Rectal smooth muscle tissue (tissue), 1 donor: ENCODE results near the gene CFAP20DC.
"Not testable (repeated sequence)": the region's sequence is repeated elsewhere in the genome, so short reads cannot be mapped to it uniquely, and the experiment has no call there.

Experiments used
- H3K27ac ChIP-seq: one replicate; pipeline ENCODE4 v1.7.0; 2013; ENCODE audit warnings: low read depth, low read length, inconsistent platforms
- H3K27me3 ChIP-seq: one replicate; pipeline ENCODE4 v1.7.0; 2013; ENCODE audit warnings: low read length; ENCODE audit not compliant: control insufficient read depth, insufficient read depth
- H3K36me3 ChIP-seq: one replicate; pipeline ENCODE4 v1.7.0; 2013; ENCODE audit warnings: low read length; ENCODE audit not compliant: control insufficient read depth, insufficient read depth
- H3K4me1 ChIP-seq: one replicate; pipeline ENCODE4 v1.7.0; 2013; ENCODE audit warnings: low read length; ENCODE audit not compliant: control insufficient read depth, insufficient read depth
- H3K4me3 ChIP-seq: one replicate; pipeline ENCODE4 v1.7.0; 2013; ENCODE audit warnings: low read length
- H3K9ac ChIP-seq: one replicate; pipeline ENCODE4 v1.7.0; 2013; ENCODE audit warnings: low read length

Gene CFAP20DC

DNA sequence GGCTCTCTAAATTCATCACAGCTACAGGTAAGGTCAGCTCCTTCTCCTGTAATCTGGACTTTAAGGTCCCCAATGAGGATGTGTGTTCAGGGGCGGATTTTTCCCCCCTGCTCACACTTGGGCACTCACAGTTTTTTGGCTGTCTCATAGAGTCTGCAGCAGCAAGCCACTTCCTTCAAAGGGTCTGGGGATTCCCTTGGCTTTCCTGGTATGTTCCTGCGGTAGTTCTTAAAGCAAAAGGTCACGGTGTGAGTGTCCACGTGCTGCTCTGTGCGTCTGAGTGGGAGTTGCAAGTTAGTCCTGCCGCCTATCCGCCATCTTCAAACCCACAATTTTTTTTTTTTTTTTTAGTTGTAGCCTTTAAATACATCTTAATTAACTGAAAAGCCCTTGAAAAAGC lies 15.4 kb upstream of the CFAP20DC start:
- Histone ChIP-seq H3K9ac (no peak overlapping the region), H3K27ac (no peak overlapping the region), H3K4me1 (no peaks in the 10 kb centered on the region), H3K27me3 (no peaks in the 10 kb centered on the region), H3K36me3 (no peaks in the 10 kb centered on the region), H3K4me3 (no peak overlapping the region)

GRCh38 chr3:59064728-59065127 lies 14.9 kb upstream of the CFAP20DC start:
- Histone ChIP-seq H3K9ac (no peak overlapping the region), H3K4me1 (no peaks in the 10 kb centered on the region), H3K27me3 (no peaks in the 10 kb centered on the region), H3K4me3 (no peak overlapping the region), H3K36me3 (no peaks in the 10 kb centered on the region), H3K27ac (no peak overlapping the region)

DNA sequence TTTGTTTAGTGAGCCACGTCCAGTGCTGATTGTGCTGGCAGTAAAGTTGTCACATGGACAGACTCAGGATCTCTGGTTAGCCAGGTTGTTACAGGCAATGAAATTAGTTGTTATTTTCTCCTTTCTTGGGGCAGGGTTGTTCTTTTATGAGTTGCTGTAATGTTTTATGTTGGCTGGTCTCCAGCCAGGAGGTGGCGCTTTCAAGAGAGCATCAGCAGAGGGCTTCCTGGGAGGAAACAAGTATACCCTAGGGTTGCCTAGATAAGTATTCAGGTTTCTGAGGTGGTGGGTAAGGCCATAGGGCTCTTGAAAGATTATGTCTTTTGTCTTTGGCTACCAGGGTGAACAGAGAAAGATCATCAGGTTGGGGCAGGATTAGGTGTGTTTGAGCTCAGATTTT lies 14.5 kb upstream of the CFAP20DC start:
- Histone ChIP-seq H3K4me1 (no peaks in the 10 kb centered on the region), H3K36me3 (no peaks in the 10 kb centered on the region), H3K4me3 (no peak overlapping the region), H3K27ac (no peak overlapping the region), H3K27me3 (no peaks in the 10 kb centered on the region), H3K9ac (no peak overlapping the region)

DNA sequence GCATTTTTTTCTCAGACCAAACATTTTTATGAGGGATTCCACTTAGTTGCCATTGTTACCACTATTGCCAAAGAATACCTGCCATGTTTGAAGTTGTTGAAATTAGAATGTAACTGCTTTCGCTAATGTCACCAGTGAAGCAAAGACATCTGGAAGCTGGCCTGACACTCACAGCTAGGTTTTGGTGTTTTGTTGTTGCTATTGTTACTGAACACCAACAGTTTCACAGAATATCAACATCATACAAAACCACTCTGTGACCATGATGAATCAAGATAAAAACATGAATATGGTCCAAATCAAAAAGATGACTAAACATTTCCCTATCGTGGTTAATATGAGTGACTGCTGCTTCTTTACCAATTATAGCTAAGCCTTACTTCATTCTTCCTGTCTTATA lies 6.9 kb upstream of the CFAP20DC start:
- H3K27me3 ChIP-seq, result no peaks in the 10 kb centered on the region
- H3K4me3 ChIP-seq, result no peak overlapping the region
- H3K36me3 ChIP-seq, result no peaks in the 10 kb centered on the region
- H3K4me1 ChIP-seq, result no peaks in the 10 kb centered on the region
- no peak overlapping the region for H3K27ac ChIP-seq
- no peak overlapping the region for H3K9ac ChIP-seq

- no peak overlapping the region for H3K9ac ChIP-seq
- H3K27ac ChIP-seq, result no peak overlapping the region
- no peaks in the 10 kb centered on the region for H3K36me3 ChIP-seq
- H3K27me3 ChIP-seq, result no peaks in the 10 kb centered on the region
- no peak overlapping the region for H3K4me3 ChIP-seq
- no peaks in the 10 kb centered on the region for H3K4me1 ChIP-seq
Observed at GRCh38 chr3:59052803-59053411, 3.1 kb upstream of the CFAP20DC start.

- H3K27me3 ChIP-seq, H3K27ac ChIP-seq, H3K9ac ChIP-seq, H3K4me1 ChIP-seq, H3K4me3 ChIP-seq, H3K36me3 ChIP-seq: not testable (repeated sequence)
Observed at GRCh38 chr3:59050811-59051414, 1.1 kb upstream of the CFAP20DC start.

DNA sequence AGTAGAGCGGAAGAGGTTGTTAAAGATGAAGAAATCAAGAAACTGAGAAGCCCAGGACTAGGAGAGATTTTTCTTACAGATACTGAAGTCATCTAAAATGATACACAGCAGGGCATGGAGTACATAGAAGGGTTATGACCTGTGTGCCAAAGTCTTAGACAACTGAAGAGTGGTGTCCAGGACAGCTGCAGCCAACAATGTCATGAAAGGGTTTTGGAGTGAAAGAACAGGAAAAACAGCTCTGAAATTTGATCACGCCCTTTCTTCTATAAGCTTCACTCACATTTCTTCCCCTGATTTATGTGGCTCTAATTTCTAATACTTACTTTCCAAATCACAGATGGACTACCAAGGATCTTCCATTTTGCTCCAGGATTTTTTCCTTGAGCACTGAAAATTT lies 3.0 kb downstream of the CFAP20DC start:
- Histone ChIP-seq H3K36me3 (no peaks in the 10 kb centered on the region), H3K27me3 (no peaks in the 10 kb centered on the region), H3K4me1 (no peaks in the 10 kb centered on the region), H3K4me3 (no peak overlapping the region), H3K27ac (no peak overlapping the region), H3K9ac (no peak overlapping the region)

DNA sequence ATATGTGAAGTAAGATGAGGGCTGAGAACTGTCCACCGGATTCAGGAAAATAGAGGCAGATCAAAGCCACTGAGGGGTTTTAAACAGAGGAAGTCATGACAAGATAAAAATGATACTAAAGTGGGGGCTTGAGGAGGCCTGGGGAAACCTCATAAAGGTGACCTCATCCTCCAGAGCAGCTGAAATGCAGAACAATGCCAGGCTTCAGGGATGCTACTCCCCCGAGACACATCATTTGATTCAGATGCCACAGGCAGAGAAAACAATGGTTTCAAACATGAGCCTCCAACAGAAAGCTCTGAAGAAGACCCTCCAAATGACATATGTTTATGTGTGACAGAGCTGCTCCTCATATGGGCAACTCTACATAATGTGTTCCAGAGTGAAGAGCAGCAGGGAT lies 6.4 kb downstream of the CFAP20DC start:
- no peak overlapping the region for H3K9ac ChIP-seq
- H3K27ac ChIP-seq, result no peak overlapping the region
- H3K4me3 ChIP-seq, result no peak overlapping the region
- H3K4me1 ChIP-seq, result no peaks in the 10 kb centered on the region
- no peaks in the 10 kb centered on the region for H3K36me3 ChIP-seq
- no peaks in the 10 kb centered on the region for H3K27me3 ChIP-seq

- H3K4me1 ChIP-seq, result no peaks in the 10 kb centered on the region
- H3K9ac ChIP-seq, result no peak overlapping the region
- no peak overlapping the region for H3K27ac ChIP-seq
- no peaks in the 10 kb centered on the region for H3K27me3 ChIP-seq
- H3K36me3 ChIP-seq, result no peaks in the 10 kb centered on the region
- H3K4me3 ChIP-seq, result no peak overlapping the region
Observed at GRCh38 chr3:59040902-59041301, 8.9 kb downstream of the CFAP20DC start.

DNA sequence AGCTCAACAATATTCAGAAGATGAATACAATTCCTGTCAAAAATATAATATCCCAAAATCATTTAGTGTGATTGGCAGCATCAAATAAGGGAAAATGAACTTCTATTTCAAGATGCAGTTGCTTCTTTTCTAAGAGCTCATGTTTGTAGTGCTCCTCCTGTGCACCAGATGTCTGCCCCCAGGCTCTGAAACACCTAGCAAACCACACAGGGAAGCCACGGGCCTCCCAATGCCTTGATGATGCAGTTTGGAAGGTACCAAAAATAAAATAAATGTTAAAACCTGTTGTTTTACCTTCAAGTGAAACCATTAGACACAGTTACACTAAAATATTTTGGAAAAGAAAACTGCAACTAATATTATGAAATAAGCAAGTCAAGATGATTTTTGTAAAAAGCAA lies 22.2 kb downstream of the CFAP20DC start:
- H3K4me3 ChIP-seq, result no peak overlapping the region
- no peak overlapping the region for H3K9ac ChIP-seq
- H3K4me1 ChIP-seq, result no peaks in the 10 kb centered on the region
- no peaks in the 10 kb centered on the region for H3K36me3 ChIP-seq
- no peaks in the 10 kb centered on the region for H3K27me3 ChIP-seq
- H3K27ac ChIP-seq, result no peak overlapping the region

GRCh38 chr3:59023612-59024011 lies 26.2 kb downstream of the CFAP20DC start:
- no peak overlapping the region for H3K4me3 ChIP-seq
- no peaks in the 10 kb centered on the region for H3K36me3 ChIP-seq
- H3K27ac ChIP-seq, result no peak overlapping the region

DNA sequence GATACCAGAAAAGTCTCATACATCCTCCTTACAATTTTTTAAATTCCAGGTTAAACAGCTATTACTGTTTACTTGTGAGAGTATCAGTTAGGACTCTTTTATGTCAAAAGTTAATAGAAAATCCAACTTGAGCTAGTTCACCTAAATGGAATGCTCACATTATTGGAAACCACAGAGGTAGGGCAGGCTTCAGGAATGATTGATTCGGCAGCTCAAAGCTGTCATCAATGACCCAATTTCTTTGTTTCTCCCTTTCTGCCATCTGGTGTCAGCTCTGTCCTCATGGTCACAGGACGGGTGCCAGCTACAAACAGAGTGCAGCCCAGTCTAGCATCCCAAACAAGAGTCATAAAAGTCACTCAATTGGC lies 32.2 kb downstream of the CFAP20DC start:
- H3K4me3 ChIP-seq, result no peak overlapping the region
- no peak overlapping the region for H3K27ac ChIP-seq
- H3K36me3 ChIP-seq, result no peaks in the 10 kb centered on the region
- no peaks in the 10 kb centered on the region for H3K27me3 ChIP-seq
- no peak overlapping the region for H3K9ac ChIP-seq
- no peaks in the 10 kb centered on the region for H3K4me1 ChIP-seq

More at GRCh38 chr3:59023612-59024011, 26.2 kb downstream of the CFAP20DC start:
- H3K9ac ChIP-seq, result no peak overlapping the region
- no peaks in the 10 kb centered on the region for H3K27me3 ChIP-seq
- no peaks in the 10 kb centered on the region for H3K4me1 ChIP-seq

- Histone ChIP-seq H3K4me3 (no peak overlapping the region), H3K4me1 (no peaks in the 10 kb centered on the region), H3K36me3 (no peaks in the 10 kb centered on the region), H3K27ac (no peak overlapping the region), H3K9ac (no peak overlapping the region), H3K27me3 (no peaks in the 10 kb centered on the region)
Observed at GRCh38 chr3:59016930-59017616, 32.8 kb downstream of the CFAP20DC start.
